ENCODE results near the gene XKR3.

XKR3 gene

DNA sequence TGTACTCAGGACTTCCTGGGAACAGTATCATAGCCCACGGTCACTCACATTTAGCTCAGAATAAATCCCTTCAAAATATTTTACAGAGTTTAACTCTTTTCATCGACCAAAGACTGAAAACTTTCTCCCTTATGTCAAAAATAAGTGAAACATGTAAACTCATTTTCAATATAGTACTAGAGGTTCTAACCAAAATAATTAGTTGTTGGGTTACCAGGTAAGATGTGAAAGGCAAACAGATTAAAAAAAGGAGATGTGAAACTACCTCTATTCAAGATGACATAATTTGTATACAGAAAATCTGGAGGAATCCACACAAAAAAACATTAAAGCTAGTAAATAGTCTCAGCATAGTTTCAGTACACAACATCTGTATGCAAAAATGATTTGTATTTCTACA, 20.3 kb downstream of the XKR3 start:
- Histone ChIP-seq H3K4me3 (ENCODE audit: insufficient read depth, low read length, poor library complexity, severe bottlenecking) (no peak overlapping the region), H3K27ac (ENCODE audit: low read depth, low read length) (0 out of 2 replicates have a peak overlapping the region, but pooled peaks have one; percentile 3), H3K36me3 (ENCODE audit: low read length) (no peaks in the 10 kb centered on the region), H3K9ac (ENCODE audit: low read length) (no peak overlapping the region), H3K9me3 (ENCODE audit: insufficient read depth, low read length) (no peaks in the 10 kb centered on the region), H3K4me2 (ENCODE audit: low read depth, low read length, poor library complexity, severe bottlenecking) (peak overlapping the region; percentile 21), H3K27me3 (ENCODE audit: low read length) (no peaks in the 10 kb centered on the region), H3K79me2 (ENCODE audit: insufficient read depth, low read length) (no peaks in the 10 kb centered on the region), H4K20me1 (ENCODE audit: low read depth, low read length) (no peaks in the 10 kb centered on the region), H3K9me2 (replicated peaks; ENCODE audit: insufficient read depth, low read length) (no peaks in the 10 kb centered on the region), H2AFZ (ENCODE audit: low read depth, low read length, severe bottlenecking) (peak overlapping the region; percentile 11), H3F3A (ENCODE audit: insufficient read depth) (0 out of 2 replicates have a peak, but pooled peaks cover 4% of the 10 kb centered on the region)
- TF ChIP-seq, protein P1, sequence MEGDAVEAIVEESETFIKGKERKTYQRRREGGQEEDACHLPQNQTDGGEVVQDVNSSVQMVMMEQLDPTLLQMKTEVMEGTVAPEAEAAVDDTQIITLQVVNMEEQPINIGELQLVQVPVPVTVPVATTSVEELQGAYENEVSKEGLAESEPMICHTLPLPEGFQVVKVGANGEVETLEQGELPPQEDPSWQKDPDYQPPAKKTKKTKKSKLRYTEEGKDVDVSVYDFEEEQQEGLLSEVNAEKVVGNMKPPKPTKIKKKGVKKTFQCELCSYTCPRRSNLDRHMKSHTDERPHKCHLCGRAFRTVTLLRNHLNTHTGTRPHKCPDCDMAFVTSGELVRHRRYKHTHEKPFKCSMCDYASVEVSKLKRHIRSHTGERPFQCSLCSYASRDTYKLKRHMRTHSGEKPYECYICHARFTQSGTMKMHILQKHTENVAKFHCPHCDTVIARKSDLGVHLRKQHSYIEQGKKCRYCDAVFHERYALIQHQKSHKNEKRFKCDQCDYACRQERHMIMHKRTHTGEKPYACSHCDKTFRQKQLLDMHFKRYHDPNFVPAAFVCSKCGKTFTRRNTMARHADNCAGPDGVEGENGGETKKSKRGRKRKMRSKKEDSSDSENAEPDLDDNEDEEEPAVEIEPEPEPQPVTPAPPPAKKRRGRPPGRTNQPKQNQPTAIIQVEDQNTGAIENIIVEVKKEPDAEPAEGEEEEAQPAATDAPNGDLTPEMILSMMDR (IDR thresholded peaks at IDR 0.05; ENCODE audit: insufficient read depth, low read length, poor library complexity, severe bottlenecking), result no peak
- TF ChIP-seq EZH2phosphoT487 (conservative IDR thresholded peaks at IDR 0.05; ENCODE audit: low read length), result no peak

DNA sequence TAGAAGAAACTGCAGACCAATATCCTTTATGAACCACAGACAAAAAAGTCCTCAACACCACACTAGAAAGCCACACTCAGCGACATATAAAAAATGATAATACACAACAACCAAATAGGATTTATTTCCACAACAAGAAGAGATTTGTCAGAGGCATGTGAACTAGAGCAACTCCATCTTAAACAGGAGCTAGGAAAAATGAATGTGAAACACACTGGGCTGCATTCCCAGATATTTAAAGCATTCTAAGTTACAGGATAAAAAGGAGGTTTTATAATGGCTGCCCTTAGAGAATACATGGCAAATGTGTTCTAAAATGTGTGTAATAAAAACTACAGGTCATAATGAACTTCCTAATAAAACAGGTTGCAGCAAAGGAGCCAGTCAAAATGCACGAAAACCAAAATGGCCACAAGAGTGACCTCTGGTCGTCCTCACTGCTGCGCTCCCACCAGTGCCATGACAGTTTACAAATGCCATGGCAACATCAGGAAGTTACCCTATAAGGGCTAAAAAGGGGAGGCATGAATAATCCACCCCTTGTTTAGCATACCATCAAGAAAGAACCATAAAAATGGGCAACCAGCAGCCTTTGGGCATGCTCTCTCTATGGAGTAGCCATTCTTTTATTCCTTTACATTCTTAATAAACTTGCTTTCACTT, 21.8 kb downstream of the XKR3 start:
- no peak overlapping the region for H2AFZ ChIP-seq (ENCODE audit: low read depth, low read length, severe bottlenecking)
- H3K79me2 ChIP-seq (ENCODE audit: insufficient read depth, low read length), result no peaks in the 10 kb centered on the region
- H3K36me3 ChIP-seq (ENCODE audit: low read length), result no peaks in the 10 kb centered on the region
- H3K27ac ChIP-seq (ENCODE audit: low read depth, low read length), result no peak overlapping the region
- H3K9ac ChIP-seq (ENCODE audit: low read length), result no peak overlapping the region
- H3F3A ChIP-seq (ENCODE audit: insufficient read depth), result 0 out of 2 replicates have a peak, but pooled peaks cover 4% of the 10 kb centered on the region
- no peak overlapping the region for H3K4me3 ChIP-seq (ENCODE audit: insufficient read depth, low read length, poor library complexity, severe bottlenecking)
- no peak overlapping the region for H3K4me2 ChIP-seq (ENCODE audit: low read depth, low read length, poor library complexity, severe bottlenecking)
- H4K20me1 ChIP-seq (ENCODE audit: low read depth, low read length), result no peaks in the 10 kb centered on the region
- no peaks in the 10 kb centered on the region for H3K9me3 ChIP-seq (ENCODE audit: insufficient read depth, low read length)
- no peaks in the 10 kb centered on the region for H3K9me2 ChIP-seq (replicated peaks; ENCODE audit: insufficient read depth, low read length)
- no peaks in the 10 kb centered on the region for H3K27me3 ChIP-seq (ENCODE audit: low read length)
- TF ChIP-seq, protein P1 (IDR thresholded peaks at IDR 0.05; ENCODE audit: insufficient read depth, low read length, poor library complexity, severe bottlenecking), result no peak
- TF ChIP-seq EZH2phosphoT487 (conservative IDR thresholded peaks at IDR 0.05; ENCODE audit: low read length), result no peak

DNA sequence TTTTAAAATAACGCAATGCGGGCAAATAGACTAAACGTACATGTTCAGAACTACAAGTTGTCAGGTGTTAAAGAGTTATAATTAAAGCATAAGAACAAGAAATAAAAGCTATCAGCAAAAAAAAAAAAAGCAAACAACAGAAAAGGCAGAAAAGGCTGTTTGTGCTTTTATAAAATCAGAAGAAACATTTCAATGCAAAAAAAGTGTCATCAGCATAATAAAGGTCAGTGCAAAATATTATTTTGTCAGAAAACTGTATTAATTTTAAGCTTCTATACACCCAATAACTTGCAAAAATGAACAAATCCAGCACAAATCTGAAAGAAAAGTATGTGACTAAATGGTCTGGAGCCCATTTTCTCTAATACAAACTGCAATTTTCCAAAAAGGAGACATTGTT, 23.6 kb downstream of the XKR3 start:
- Histone ChIP-seq H3K9me3 (ENCODE audit: insufficient read depth, low read length) (no peaks in the 10 kb centered on the region), H3K36me3 (ENCODE audit: low read length) (no peaks in the 10 kb centered on the region), H3K4me3 (ENCODE audit: insufficient read depth, low read length, poor library complexity, severe bottlenecking) (no peak overlapping the region), H3K79me2 (ENCODE audit: insufficient read depth, low read length) (no peaks in the 10 kb centered on the region), H2AFZ (ENCODE audit: low read depth, low read length, severe bottlenecking) (no peak overlapping the region), H3K27me3 (ENCODE audit: low read length) (no peaks in the 10 kb centered on the region), H4K20me1 (ENCODE audit: low read depth, low read length) (no peaks in the 10 kb centered on the region), H3F3A (ENCODE audit: insufficient read depth) (no peaks in the 10 kb centered on the region), H3K9me2 (replicated peaks; ENCODE audit: insufficient read depth, low read length) (no peaks in the 10 kb centered on the region), H3K9ac (ENCODE audit: low read length) (no peak overlapping the region), H3K4me2 (ENCODE audit: low read depth, low read length, poor library complexity, severe bottlenecking) (no peak overlapping the region), H3K27ac (ENCODE audit: low read depth, low read length) (no peak overlapping the region)
- TF ChIP-seq, protein P1 (IDR thresholded peaks at IDR 0.05; ENCODE audit: insufficient read depth, low read length, poor library complexity, severe bottlenecking), result no peak
- no peak for TF ChIP-seq EZH2phosphoT487 (conservative IDR thresholded peaks at IDR 0.05; ENCODE audit: low read length)

All from SU-DHL-6 (cell line).